Retinal pigment epithelial cell (primary cell): ENCODE measurements around the gene SETD7.

Experiments used
- DNase-seq: peaks from one replicate; pipeline ENCODE4 v3.0.0-alpha.2; 2010; ENCODE audit warnings: low read depth
- H3K4me3 ChIP-seq: 2 replicates; pipeline ENCODE4 v1.5.1; 2011; ENCODE audit warnings: mild to moderate bottlenecking, low read length, control low read depth, moderate library complexity
- TF ChIP-seq, protein P1 (sequence below): conservative IDR thresholded peaks from 2 replicates; pipeline ENCODE4 v1.5.1; 2011; ENCODE audit warnings: low read depth, low read length, control low read depth, inconsistent platforms

SETD7 gene

DNA sequence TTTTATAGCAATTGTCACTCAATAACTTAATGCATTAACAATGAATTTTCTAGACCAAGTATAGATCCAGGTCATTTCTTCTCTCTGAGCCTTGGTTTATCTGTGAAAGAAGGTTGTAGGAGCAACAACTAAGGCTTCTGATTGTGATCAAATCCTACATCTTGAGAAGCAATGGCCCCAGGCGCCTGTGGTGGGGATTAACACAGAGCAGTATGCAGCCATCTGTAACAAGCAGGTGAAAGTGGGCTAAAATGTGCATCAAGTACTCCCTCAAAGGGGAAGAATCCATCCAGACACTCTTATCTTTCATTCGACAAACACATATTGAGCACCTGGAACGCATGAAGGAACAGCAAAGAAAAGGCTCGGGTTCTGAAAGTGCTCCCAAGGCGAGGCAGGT, 19.1 kb upstream of the SETD7 start:
- TF ChIP-seq, protein P1, sequence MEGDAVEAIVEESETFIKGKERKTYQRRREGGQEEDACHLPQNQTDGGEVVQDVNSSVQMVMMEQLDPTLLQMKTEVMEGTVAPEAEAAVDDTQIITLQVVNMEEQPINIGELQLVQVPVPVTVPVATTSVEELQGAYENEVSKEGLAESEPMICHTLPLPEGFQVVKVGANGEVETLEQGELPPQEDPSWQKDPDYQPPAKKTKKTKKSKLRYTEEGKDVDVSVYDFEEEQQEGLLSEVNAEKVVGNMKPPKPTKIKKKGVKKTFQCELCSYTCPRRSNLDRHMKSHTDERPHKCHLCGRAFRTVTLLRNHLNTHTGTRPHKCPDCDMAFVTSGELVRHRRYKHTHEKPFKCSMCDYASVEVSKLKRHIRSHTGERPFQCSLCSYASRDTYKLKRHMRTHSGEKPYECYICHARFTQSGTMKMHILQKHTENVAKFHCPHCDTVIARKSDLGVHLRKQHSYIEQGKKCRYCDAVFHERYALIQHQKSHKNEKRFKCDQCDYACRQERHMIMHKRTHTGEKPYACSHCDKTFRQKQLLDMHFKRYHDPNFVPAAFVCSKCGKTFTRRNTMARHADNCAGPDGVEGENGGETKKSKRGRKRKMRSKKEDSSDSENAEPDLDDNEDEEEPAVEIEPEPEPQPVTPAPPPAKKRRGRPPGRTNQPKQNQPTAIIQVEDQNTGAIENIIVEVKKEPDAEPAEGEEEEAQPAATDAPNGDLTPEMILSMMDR = no peak
- DNase-seq = no peak
- no peak overlapping the region for H3K4me3 ChIP-seq

DNA sequence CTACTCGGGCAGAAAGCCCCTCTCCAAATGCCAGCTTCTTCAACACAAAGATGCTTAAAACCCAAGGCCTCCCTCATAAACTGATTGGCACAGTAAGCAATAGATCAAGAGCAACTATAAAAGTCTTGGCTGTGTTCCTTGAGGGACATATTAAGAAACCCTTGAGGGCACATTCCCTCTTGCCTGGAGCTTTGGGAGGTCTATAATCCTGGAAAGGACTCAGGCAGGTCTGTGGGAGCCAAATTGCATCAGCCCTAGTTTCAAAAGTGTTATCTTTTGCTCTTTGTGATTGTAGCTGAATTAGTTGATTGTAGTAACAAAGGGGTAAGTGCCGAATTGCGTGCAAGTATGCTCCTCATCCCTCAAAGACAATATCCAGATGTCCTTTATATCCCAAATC, 18.6 kb upstream of the SETD7 start:
- no peak overlapping the region for H3K4me3 ChIP-seq
- no peak for DNase-seq
- TF ChIP-seq, protein P1 = no peak

DNA sequence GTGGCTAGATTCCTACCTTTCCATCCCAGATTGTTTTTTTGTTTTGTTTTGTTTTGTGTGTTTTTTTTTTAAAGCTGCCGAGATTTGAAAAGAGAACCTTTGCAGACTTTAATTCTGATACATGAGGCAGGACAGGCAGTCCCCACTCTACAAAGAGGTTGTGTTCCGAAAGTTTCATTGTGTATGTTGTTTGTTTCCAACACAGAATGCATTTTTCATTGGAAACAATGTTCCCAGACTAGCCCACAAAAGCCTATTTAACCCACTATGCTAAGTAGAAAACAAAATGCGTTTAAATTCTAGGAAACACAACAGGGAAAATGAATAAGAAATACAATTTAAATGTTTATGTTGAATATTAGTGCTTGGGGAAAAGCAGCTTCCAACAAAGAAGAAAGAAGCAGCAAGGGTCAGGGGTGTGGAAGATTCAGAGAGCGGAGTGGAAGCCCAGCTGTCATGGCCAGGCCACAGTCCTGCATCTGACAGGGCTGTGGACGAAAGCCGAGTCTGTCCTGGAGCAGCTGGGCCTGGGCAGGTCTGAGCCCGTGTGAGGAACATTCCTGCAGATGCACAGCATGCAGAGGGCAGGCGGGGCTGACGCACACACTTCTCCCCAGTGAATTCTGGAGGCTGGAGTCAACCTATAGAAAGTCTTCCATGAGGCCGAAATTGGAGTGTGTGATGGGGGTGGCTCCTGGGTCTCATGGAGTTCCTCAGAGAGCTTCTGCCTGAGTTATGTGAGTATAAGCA, 12.4 kb upstream of the SETD7 start:
- DNase-seq = no peak
- TF ChIP-seq, protein P1 = no peak
- no peak overlapping the region for H3K4me3 ChIP-seq

DNA sequence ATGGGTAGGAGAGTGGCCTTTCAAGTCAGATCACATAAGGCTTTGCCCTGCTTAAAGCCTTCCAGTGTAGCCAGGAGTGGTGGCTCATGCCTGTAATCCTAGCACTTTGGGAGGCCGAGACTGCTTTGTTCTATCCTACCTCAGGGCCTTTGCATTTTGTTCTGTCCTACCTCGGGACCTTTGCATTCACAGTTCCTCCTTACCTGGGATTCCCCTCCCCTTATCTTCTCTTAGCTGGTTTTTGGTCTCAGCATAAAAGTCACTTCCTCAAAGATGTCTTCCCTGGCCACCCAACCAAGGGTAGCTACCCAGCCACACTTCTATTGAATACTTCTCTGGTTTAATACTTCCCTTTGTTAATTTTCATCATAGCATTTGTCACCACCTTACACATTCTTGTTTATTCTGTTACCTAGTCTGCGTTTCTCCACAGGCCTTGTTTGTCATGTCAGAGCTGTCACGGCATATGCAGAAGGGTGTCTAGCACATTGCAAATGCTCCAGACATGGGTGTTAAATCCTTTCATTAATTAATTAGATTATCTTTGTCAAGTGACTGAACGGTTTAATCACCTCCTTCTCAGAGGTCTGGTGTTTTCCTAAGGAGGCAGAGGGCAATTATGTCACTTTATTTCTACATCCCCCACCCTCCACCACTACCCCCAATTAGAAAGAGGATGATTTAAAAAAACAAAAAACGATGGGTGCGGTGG, 11.3 kb upstream of the SETD7 start:
- no peak overlapping the region for H3K4me3 ChIP-seq
- TF ChIP-seq, protein P1 = no peak
- DNase-seq = no peak

DNA sequence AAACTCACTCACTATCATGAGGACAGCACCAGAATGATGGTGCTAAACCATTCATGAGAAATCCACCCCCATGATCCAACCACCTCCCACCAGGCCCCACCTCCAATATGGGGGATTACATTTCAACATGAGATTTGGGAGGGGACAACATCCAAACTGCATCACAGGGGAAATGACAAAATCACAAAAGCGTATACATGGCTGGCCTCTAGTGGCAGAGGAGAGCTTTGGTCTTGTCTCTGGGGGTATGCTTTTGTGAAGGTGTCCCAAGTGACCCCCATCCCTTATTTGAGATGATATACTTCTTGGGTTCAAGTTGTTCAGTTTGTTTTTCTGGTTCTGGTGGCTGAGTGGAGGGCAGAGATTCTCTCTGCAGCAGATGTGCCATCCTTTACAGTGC, 8.5 kb upstream of the SETD7 start:
- DNase-seq = no peak
- no peak overlapping the region for H3K4me3 ChIP-seq
- TF ChIP-seq, protein P1 = no peak

DNA sequence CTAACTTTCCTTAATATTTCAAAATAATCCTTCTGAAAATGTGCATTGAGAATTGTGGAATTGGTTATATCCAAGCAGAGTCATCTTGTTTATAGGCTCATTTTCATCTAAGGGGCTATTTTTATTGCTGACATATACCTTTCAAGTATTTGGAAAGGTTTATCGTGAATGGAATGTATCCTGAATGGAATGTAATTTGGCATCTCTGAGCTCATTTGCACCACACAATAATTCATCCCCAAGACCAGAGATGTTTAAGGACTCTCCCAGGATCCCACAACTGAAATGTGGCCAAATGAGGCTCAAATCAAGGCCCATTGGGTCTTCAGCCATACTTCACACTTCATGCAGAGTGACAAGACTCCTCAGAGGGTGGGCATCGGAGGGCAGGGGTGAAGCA, 7.5 kb upstream of the SETD7 start:
- H3K4me3 ChIP-seq = no peak overlapping the region
- DNase-seq = no peak
- TF ChIP-seq, protein P1 = no peak

DNA sequence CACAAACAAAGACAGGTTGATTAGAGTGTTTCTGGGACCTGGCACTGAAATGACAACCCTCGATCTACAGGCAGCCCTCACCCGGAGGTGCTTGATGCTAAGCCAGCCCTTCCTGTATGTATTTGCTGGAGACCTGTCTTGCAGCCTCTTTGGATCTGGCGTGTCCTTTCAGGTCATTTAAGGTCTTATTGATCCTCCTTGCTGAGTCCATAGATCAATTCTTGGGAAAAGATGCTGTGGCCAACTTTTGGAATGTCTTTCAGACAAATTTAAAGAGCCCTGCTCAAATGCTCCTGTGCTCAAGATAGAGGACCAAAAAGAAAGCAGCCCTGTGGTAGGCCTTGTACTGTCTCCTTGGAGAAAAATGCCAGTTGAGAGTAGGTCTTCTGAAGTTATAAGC, 6.8 kb upstream of the SETD7 start:
- no peak for DNase-seq
- H3K4me3 ChIP-seq = no peak overlapping the region
- TF ChIP-seq, protein P1 = no peak
